Uterus (tissue), 2 donors: Measurements from ENCODE around the gene CD63.

Experiments used
- CTCF ChIP-seq, 4 experiments: fragments of 200-600 bp in 2 of 4; fragments of 450-650 bp in 2 of 4; sonication (generic) in 2 of 4; IDR thresholded peaks; one replicate each; pipeline ENCODE4 v1.5.1; 2016 to 2019; ENCODE audit warnings: antibody characterized with exemption in 4 of 4, mild to moderate bottlenecking in 2 of 4, moderate library complexity in 1 of 4
- POLR2A ChIP-seq, 2 donors: fragments of 450-650 bp; IDR thresholded peaks; one replicate each; pipeline ENCODE4 v1.6.1; 2016; ENCODE audit warnings: antibody characterized with exemption in 2 of 2, mild to moderate bottlenecking in 1 of 2, moderate library complexity in 1 of 2

- no peak for TF ChIP-seq CTCF (IDR thresholded peaks at IDR 0.05)
- TF ChIP-seq POLR2A (IDR thresholded peaks at IDR 0.05), result no peak
These were observed 16.0 kb downstream of the CD63 start for GRCh38 chr12:55712700-55713415.
